GM12865 (cell line): Measurements from ENCODE around the gene TPCN2.

Experiments
- DNase-seq: peaks from one replicate; pipeline ENCODE4 v3.0.0; 2010; ENCODE audit warnings: low read depth
- H3K4me3 ChIP-seq: 2 replicates; pipeline ENCODE4 v1.5.1; 2011; ENCODE audit warnings: mild to moderate bottlenecking, low read depth, low read length, control low read depth
- TF ChIP-seq, protein P1 (sequence below): IDR thresholded peaks from 2 replicates; pipeline ENCODE4 v1.5.1; 2011; ENCODE audit warnings: low read length, control low read depth, low read depth, inconsistent platforms; ENCODE audit not compliant: insufficient read depth; ENCODE audit errors: missing control alignments

Gene TPCN2

GRCh38 chr11:69102732-69103615, 54.2 kb downstream of the TPCN2 start:
- DNase-seq, result no peak
- TF ChIP-seq, protein P1, sequence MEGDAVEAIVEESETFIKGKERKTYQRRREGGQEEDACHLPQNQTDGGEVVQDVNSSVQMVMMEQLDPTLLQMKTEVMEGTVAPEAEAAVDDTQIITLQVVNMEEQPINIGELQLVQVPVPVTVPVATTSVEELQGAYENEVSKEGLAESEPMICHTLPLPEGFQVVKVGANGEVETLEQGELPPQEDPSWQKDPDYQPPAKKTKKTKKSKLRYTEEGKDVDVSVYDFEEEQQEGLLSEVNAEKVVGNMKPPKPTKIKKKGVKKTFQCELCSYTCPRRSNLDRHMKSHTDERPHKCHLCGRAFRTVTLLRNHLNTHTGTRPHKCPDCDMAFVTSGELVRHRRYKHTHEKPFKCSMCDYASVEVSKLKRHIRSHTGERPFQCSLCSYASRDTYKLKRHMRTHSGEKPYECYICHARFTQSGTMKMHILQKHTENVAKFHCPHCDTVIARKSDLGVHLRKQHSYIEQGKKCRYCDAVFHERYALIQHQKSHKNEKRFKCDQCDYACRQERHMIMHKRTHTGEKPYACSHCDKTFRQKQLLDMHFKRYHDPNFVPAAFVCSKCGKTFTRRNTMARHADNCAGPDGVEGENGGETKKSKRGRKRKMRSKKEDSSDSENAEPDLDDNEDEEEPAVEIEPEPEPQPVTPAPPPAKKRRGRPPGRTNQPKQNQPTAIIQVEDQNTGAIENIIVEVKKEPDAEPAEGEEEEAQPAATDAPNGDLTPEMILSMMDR, result no peak

DNA sequence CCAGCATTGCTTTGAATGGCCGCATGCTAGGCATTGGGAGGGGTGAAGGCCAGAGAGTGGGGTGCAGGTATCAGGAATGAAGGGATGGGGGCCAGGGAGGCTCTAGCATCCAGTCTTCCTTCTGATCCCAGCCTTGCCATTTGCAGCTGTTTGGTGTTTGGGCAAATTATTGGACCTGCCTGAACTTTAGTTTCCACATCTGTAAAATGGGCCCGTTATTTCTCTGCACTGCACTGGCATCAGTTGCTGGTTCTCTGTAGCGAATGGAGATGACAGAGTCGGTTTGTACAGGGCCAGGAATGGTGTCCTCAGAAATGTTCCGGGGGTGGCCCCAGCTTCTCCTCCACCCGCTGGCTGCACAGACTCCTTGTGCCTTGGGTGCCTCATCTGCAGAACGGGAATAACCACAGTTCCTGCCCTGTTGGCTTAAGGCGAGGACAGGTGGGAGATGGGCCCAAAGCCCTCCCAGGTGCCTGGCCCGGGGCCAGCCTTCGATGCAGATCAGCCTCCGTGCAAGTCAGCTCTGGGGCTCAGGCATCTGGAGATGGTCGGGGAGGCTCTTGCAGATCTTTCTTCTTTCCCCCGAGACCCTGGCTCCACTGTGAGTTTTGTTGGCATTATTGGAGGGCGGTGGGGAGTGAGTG, 55.6 kb downstream of the TPCN2 start:
- H3K4me3 ChIP-seq, result no peak overlapping the region
- TF ChIP-seq, protein P1, result no peak

More at GRCh38 chr11:69102732-69103615, 54.2 kb downstream of the TPCN2 start:
- no peak overlapping the region for H3K4me3 ChIP-seq

GRCh38 chr11:69104856-69105395, 56.2 kb downstream of the TPCN2 start:
- DNase-seq, result no peak
- TF ChIP-seq, protein P1, result no peak
- H3K4me3 ChIP-seq, result no peak overlapping the region

More for the DNA sequence above, 55.6 kb downstream of the TPCN2 start:
- no peak for DNase-seq

GRCh38 chr11:69105461-69106030, 56.8 kb downstream of the TPCN2 start:
- TF ChIP-seq, protein P1, result no peak
- DNase-seq, result no peak
- no peak overlapping the region for H3K4me3 ChIP-seq

- no peak for DNase-seq
- no peak overlapping the region for H3K4me3 ChIP-seq
- TF ChIP-seq, protein P1, result no peak
Measured at GRCh38 chr11:69106031-69106811, 57.5 kb downstream of the TPCN2 start.

DNA sequence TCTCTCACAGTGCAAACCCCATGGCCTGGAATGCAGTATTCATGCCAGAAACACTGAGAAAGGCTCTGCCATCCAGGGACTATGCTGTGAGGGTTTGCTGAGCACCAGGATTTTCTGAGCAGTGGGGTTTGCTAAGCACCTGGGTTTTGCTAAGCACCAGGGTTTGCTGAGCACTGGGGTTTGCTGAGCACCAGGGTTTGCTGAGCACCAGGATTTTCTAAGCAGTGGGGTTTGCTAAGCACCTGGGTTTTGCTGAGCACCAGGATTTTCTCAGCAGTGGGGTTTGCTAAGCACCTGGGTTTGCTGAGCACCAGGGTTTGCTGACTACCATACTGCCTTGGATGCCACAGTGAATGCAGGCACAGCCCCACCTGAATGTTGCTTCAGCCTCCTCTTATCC, 58.7 kb downstream of the TPCN2 start:
- no peak overlapping the region for H3K4me3 ChIP-seq
- no peak for DNase-seq
- TF ChIP-seq, protein P1, result no peak
